NCI-H510A (cell line): ENCODE results near the gene GSTT2B.
"Not testable (repeated sequence)": the region's sequence is repeated elsewhere in the genome, so short reads cannot be mapped to it uniquely, and the experiment has no call there.

ENCODE experiments used
- DNase-seq: peaks from one replicate; lab custom pipeline; 2025; lab: John Stamatoyannopoulos, UW

Gene GSTT2B

GRCh38 chr22:23940166-23940565, 20.8 kb downstream of the GSTT2B start:
- not testable (repeated sequence) for DNase-seq

GRCh38 chr22:23939017-23939357, 22.0 kb downstream of the GSTT2B start:
- no peak for DNase-seq

GRCh38 chr22:23938328-23939016, 22.5 kb downstream of the GSTT2B start:
- DNase-seq: no peak

- no peak for DNase-seq
These were observed 34.4 kb downstream of the GSTT2B start for GRCh38 chr22:23926561-23926960.

GRCh38 chr22:23925020-23925606, 35.9 kb downstream of the GSTT2B start:
- no peak for DNase-seq

- no peak for DNase-seq
These were observed 38.1 kb downstream of the GSTT2B start for GRCh38 chr22:23922921-23923320.

- not testable (repeated sequence) for DNase-seq
These were observed 39.3 kb downstream of the GSTT2B start for GRCh38 chr22:23921586-23922201.

GRCh38 chr22:23920267-23920611, 40.8 kb downstream of the GSTT2B start:
- DNase-seq: not testable (repeated sequence)

- DNase-seq: no peak
These were observed 45.7 kb downstream of the GSTT2B start for GRCh38 chr22:23915290-23915689.

GRCh38 chr22:23913661-23914353, 47.2 kb downstream of the GSTT2B start:
- DNase-seq: peak; percentile 97

GRCh38 chr22:23913306-23913660, 47.7 kb downstream of the GSTT2B start:
- DNase-seq: no peak

GRCh38 chr22:23912293-23912903, 48.6 kb downstream of the GSTT2B start:
- DNase-seq: no peak

GRCh38 chr22:23911318-23911980, 49.5 kb downstream of the GSTT2B start:
- no peak for DNase-seq

GRCh38 chr22:23910496-23911190, 50.4 kb downstream of the GSTT2B start:
- DNase-seq: no peak

GRCh38 chr22:23909296-23909898, 51.6 kb downstream of the GSTT2B start:
- no peak for DNase-seq

- DNase-seq: no peak
These were observed 52.3 kb downstream of the GSTT2B start for GRCh38 chr22:23908587-23909205.

GRCh38 chr22:23907423-23907822, 53.6 kb downstream of the GSTT2B start:
- DNase-seq: not testable (repeated sequence)
